Subcutaneous adipose tissue (tissue), 4 donors: ENCODE data around the gene TMEM217. TPM values are rescaled to one million over a fixed set of nuclear protein-coding genes. Genes with fewer than 3 reads are reported as not detected.

Experiments
- total RNA-seq, 4 donors: library from RNA; depleted of rRNA; stranded (reverse); fragments of >200 nt; gene quantifications; one replicate each; pipeline ENCODE4 v1.1.0, GENCODE V29; 2016
- TF ChIP-seq, protein P1 (sequence below): fragments of 450-650 bp; IDR thresholded peaks from one replicate; pipeline ENCODE4 v1.5.1; 2016; ENCODE audit warnings: low read depth, mild to moderate bottlenecking, control low read depth, antibody characterized with exemption, moderate library complexity

Gene TMEM217
- total RNA-seq, 4 donors from 2014 or later: 0.34 to 0.44 TPM; not detected in 2

DNA sequence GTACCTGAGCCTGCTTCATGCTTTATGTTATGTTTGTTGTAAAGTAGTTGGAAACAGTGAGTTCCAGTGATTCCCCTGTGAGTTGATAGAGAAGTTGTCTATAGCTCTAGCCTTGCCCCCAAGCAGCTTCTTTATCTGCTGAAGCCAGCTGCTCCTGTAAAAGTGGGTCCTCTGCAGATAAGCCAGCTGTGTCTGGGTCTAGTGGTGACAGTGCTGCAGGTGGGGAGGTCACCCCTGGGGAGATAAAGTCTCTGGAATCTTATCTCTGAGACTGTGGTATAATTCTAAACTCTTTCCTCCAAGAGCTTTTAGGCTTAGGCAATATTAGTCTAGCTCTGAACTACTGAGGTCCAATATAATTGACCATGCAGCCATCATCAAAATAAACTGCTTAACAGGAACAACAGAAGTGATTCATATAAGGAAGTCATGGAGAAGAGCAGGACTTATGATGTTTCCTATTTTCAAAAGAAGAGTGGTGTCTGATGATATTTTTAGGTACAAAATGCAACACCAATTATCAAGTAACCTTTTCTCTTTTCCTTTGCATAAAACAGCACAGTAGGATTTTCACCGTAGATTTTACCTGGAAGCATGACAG lies 44.2 kb upstream of the TMEM217 start:
- TF ChIP-seq, protein P1, sequence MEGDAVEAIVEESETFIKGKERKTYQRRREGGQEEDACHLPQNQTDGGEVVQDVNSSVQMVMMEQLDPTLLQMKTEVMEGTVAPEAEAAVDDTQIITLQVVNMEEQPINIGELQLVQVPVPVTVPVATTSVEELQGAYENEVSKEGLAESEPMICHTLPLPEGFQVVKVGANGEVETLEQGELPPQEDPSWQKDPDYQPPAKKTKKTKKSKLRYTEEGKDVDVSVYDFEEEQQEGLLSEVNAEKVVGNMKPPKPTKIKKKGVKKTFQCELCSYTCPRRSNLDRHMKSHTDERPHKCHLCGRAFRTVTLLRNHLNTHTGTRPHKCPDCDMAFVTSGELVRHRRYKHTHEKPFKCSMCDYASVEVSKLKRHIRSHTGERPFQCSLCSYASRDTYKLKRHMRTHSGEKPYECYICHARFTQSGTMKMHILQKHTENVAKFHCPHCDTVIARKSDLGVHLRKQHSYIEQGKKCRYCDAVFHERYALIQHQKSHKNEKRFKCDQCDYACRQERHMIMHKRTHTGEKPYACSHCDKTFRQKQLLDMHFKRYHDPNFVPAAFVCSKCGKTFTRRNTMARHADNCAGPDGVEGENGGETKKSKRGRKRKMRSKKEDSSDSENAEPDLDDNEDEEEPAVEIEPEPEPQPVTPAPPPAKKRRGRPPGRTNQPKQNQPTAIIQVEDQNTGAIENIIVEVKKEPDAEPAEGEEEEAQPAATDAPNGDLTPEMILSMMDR: no peak

DNA sequence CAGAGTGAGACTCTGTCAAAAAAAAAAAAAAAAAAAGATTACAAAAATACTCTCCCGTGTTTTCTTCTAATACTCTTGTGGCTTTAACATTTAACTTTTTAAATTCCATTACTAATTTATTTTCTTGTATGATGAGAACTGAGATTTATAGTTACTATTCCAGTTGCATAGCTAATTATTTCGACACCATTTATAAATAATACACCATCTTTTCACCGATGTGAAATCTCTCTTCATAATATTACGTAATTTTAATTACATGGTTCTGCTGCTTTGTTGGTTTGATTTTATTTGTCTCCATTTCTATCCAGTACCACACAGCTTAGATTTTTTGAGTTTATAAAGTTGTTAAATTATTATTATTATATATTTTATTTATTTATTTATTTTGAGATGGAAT lies 42.0 kb upstream of the TMEM217 start:
- TF ChIP-seq, protein P1: no peak

- TF ChIP-seq, protein P1: no peak
Observed at GRCh38 chr6:37298958-37299357, 41.0 kb upstream of the TMEM217 start.

- TF ChIP-seq, protein P1: no peak
Observed at GRCh38 chr6:37293426-37293825, 35.5 kb upstream of the TMEM217 start.

GRCh38 chr6:37289931-37290330 lies 32.0 kb upstream of the TMEM217 start:
- TF ChIP-seq, protein P1: no peak

GRCh38 chr6:37288247-37288646 lies 30.3 kb upstream of the TMEM217 start:
- TF ChIP-seq, protein P1: no peak

- TF ChIP-seq, protein P1: no peak
Observed at GRCh38 chr6:37287519-37288157, 29.7 kb upstream of the TMEM217 start.
